HG03575 (cell line): Measurements from ENCODE around the gene CR1L.
"Not testable (repeated sequence)": the region's sequence is repeated elsewhere in the genome, so short reads cannot be mapped to it uniquely, and the experiment has no call there.

Experiments
- ATAC-seq: cut with Tn5 transposase; IDR thresholded peaks from one replicate; pipeline ENCODE4 v1.9.1; 2021; ENCODE audit not compliant: unreplicated experiment, insufficient number of reproducible peaks, low FRiP score; ENCODE audit errors: extremely low read depth

Gene CR1L

DNA sequence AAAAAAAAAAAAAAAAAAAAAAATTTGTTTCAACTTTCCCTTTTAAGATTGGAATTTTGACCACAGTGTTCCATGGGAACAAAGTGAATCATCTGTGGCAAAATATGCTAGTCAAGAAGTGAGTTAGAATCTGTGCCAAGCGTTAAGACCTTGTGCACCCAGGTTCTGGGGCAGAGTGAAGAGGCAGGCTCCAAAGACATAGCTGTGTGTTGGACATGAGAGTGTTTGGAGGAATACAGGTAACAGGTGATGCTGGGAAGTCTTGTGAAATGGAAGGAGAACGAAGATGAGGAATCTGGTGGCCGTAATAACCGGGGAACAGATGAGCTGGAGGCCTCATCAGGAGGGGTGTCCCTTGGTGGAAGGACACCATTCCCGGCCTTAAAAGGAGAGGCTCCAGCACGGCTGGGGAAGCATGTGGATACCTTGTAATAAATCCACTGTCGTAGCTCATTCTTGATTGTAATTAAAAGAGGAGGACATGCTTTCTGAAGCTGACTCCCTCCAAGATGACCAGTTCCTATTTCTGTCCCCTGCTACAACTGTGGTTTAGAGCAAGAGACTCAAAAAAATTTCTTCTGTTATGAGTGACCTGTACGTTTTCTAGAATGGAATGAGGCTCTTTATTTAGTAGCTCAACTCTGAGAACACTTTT lies 92.7 kb downstream of the CR1L start:
- ATAC-seq = not testable (repeated sequence)

DNA sequence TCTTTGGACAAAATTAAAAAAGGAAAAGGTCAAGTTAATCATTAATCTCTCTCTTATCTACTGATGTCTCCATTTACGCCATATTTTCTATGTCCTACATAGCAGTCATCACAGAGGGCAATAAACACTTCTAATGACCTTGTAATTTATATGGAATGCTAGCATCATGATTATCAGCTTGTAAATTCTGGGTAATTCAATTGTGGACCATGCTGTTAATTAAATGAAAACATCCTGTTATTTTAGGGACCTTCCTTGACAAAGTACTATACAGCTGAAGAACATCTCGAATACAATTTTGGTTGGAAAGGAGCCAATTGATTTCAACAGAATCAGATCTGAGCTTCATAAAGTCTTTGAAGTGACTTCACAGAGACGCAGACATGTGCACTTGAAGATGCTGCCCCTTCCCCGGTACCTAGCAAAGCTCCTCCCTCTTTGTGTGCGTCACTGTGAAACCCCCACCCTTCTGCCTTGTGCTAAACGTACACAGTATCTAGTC lies 93.3 kb downstream of the CR1L start:
- not testable (repeated sequence) for ATAC-seq

DNA sequence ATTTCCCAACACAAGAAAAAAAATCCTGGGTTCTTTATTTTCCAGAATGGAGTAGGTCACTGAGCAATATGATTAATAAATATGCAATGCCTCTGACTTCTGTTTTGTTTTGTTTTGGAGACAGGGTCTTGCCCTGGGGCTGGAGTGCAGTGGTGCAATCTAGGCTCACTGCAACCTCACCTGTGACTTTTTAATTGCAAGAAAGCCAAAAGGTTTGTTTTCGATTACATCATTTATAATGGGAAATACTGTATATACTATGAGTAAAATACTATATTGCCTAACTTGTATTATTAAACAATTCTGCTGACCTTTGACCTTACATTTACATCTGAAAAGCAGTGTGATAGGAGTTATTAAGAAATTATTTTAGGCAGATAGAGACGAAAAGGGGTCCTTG lies 95.3 kb downstream of the CR1L start:
- ATAC-seq = no peak

DNA sequence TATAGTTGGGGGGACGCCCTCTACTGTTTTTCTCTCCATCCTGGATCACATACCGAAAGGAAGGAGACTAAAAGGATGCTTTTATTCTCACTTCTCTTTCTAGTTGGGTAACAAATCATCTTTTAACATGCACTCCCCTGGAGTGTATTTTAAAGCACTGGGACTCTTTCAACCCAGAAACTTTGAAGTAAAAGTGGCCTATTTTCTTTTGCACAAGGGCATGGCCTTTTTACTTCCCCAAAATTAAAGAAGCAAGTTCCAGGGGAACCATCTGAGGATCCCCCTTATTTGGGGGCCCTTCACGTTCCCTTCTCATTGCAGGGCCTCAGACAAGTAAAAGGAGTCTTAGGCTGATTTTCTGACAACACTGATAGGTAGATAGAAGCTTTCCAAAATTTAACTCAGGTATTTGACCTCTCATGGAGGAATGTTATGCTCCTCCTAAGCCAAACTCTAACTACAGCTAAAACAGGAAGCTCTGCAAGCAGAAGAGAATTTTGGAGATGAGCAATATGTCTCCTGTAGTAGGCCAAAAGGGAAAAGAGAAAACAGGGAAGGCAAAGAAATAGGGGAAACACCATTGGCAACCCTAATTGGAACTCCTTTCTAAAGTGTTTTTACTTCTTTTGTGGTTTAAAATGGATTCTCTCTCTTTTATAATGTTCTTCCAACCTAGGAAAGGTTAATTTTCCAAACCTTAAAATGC lies 98.1 kb downstream of the CR1L start:
- ATAC-seq = no peak

DNA sequence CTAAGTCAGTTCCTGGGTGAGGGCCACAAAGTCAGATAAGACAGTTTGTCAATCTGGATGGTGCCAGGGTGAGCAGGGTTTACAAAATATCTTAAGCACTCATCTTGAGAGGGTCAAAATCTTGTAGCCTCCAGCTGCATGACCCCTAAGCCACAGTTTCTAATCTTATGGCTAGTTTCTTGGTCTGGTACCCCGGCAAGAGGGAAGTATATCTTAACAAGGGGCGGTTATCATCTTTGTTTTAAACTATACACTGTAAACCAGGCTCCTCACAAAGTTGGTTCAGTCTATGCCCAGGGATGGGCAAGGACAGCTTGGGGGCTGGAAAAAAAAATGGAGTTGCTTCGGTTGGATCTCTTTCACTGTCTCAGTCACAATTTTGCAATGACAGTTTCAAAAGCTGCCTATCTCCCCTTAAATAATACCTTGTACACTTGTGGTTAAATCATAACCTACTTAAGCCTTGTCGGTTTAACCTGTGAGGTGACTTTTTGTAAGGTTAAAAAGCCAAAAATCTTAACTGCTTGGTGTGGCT lies 99.1 kb downstream of the CR1L start:
- ATAC-seq = no peak

DNA sequence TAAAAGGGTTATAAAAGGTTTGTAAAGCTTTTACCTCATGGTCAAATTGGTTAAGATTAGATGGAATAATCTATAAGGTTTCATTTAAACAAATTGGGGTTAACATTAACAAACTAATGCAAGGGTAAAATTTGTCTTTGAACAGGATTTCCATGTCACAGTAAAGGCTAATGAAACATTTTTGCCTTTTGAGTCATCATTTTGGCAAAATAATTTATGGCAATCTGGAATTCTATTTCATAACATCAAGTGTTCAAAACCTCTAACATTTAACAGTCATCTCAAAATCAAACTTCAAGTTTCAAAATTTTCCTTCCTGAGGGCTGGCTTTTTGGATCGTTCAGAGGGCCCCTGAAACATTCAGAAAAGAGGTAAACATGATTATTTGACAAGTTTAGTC lies 100.4 kb downstream of the CR1L start:
- ATAC-seq = no peak

DNA sequence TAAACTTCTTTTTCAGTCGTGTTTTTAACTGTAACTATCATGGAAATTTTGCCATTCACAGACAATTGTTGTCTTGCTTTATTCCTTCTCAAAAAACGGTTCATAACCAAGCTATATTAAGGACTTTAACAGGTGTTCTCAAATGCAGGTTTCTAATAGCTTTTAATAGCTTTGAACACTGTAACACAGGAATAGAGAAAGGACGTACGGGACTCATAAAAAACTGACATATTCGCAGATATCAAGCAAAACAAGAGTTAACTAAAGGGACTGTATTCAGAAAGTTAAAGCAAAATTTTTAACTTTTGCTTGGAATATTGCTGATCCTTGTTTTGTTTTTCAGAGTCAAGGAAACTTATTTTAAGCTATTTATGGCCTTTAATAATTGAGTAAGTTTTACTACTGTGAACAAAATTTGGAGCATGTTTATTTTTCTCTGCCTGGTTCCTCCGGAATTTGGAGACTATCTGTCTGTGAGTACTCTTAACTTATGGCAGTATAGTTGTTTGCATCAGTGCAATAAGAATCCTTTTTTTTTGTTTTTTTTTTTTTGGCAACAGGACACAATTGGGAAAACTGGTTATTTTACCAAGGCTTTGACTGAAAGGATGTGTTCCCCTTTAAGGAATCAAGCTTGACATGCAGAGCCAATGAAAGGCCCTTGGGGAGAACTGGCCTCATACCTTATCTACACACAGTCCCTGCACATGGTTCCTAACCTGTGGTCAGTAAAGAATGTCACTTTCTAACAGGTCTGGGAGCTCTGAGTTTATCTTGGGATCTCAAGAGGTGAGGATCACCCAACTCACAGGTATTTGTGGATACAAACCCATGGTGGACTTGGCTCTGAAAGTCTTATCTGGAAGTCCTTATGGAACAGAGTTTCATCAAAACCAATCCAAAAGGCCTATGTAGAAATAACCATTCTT lies 101.2 kb downstream of the CR1L start:
- no peak for ATAC-seq

DNA sequence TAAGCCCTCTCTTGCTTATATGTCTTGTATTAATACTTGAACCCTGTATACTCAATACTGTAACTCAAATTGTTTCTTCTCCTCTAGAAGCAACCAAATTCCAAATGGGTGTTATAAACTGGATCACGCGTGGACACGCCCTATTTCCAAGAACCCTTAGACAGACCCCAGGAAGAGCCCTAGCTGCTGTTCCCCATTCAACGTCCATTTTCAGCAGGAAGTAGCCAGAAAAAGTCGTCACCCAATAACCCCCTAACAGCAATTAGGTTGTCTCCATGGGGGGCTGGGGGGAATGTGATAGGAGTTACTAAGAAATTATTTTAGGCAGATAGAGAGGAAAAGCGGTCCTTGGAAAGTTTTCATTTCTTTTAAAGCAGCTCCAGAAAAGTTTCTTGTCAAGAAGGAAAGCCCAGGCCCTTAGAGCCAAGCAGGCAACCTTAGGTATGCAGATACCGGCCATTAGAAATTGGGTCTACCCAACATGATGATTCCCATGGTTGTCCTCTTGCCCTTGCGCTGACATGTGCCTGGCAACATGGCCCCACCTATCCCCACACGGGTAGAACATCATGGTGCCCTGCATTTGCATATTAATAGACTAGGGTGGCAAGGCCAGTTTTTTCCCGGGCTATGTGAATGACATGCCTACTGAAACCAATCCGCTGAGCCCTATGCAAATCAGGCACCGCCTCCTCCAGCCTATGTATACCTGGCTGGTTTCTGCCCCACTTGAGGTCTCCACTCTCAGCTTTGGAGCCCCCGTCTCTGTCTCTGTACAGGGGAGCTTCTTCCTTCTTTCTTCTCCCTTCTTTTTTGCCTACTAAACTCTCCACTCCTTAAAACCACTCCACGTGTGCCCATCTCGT lies 102.9 kb downstream of the CR1L start:
- no peak for ATAC-seq

DNA sequence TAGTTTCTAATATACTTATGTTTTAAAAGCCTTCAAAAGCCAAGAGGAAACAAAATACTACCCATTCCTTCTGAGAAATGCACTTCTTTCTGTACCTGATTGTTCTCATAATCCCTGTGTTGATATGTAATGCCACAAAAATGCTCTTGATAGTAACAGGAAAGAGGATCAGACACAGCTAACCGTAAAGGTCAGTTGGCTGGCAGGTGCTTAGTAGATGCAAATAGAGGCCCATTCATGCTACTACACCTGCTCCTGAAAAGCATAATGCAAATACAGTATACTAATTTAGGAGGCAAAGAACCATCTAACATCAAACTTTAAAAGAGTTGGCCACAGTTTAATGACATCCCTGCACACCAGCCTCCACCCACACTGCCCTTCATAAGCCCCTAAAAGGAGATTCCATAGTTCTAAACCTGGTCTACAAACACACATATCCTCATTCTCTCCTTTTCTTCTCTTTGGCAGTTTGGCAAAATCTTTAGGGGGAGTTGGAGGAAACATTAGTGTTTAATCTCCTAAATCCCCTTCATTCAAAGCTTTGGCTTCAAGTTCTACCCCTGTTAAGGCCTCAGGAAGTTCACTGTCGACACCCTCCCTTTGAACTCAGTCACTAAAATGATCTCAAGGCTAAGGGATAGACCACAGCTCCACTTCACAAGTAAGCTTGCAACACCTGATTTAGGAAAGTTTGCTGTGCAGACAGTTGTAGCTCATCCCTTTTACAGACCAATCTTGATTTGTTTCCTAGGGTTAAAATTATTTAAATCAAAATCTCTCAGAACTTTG lies 104.0 kb downstream of the CR1L start:
- no peak for ATAC-seq

DNA sequence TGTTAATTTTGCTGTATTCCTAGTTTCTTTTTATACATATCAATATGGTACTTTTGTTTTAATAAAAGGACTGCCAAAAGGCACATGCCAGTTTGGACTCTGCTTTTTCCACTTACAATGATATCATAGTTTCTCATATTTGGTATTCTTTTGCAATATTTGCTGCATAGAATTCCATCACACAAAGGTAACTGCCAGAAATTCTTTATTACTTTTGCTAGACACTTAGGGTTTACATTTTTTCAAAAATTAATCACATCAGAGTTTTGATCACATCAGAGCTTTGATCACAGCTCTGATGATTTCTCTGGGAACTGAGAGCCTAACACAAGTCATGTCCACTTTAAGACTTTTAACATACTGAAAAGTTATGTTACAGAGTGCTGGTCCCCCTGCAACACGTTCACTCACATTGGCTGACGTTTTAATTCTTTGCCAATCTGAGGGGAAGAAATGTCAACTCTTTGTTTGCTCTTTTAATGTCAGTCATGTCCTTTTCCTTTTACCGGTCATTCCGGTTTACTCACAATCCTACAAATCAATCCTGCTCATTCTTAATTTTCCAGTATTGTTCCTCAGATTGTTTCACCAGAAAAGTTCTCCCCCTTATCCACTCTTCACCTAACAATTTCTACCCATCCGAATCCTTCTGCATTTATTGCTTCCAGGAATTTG lies 105.8 kb downstream of the CR1L start:
- no peak for ATAC-seq

DNA sequence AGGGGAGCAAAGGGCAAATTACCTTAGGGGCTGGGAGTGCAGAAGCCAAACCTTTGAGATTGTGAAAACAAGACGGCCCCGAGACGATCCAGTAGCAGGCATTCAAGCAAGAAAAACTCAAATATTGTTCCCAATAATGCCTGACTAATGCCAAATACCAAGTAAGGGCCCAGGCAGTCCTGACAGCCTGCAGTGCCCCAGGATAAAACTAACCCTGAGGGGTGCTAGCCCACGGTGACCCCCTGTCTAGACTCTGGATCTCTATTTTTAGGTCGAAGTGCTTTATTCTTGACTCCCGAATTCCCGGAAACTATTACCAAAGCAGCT lies 106.5 kb downstream of the CR1L start:
- ATAC-seq = not testable (repeated sequence)

DNA sequence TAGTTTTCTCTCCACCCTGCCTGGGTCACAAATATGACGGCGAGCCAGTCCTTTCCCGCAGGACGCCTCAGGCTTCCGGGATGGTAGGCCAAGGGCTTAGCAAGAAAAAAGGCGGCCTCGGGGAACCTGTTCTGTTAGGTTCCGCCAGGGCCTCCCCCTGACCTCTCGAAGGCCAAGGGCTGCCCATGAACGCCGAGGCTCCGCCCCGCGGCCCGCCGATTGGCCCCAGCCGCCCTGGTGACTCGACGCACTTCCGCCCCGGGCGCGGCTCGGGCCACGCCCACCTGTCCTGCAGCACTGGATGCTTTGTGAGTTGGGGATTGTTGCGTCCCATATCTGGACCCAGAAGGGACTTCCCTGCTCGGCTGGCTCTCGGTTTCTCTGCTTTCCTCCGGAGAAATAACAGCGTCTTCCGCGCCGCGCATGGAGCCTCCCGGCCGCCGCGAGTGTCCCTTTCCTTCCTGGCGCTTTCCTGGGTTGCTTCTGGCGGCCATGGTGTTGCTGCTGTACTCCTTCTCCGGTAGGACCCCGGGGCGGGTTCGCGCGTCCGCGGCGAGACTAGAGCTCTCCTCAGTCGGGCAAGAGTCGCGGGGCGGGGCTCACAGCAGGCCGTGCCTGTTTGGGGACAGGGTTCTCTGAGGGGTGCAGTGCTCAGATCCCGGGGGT lies 107.0 kb downstream of the CR1L start, which contains the start of gene CD46:
Gene CD46 (plus strand): TSS at position 265 of the 666 bp plus-strand sequence. CDS start 159 bp downstream, at position 424.
- ATAC-seq = peak; percentile 55

DNA sequence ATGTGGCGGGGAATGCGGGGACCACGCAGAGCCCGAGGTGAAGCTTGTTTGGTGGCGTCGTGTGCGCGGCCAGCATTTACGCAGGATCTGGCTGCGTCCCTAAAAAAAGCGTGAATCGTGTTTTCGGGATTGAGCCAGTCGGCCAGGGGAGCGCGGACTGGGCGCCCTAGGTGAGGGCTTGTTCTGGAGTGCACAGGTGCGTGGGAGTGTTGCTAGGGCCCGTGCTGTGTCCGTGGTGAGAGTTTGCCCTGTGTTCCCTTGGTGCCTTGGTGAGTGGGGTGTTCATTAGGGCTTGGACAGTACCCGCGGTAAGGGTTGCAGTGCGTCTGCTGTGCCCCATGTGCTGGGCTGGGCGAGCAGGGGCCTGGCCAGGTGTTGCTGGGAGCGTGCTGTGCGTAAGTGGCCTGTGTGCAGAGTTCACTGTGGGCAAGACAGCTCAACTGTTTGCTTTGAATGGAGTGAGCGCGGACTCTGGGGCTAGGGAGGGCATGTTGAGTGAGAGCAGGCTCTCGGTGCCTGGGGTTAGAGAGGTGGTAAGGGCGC lies 107.6 kb downstream of the CR1L start:
- no peak for ATAC-seq

DNA sequence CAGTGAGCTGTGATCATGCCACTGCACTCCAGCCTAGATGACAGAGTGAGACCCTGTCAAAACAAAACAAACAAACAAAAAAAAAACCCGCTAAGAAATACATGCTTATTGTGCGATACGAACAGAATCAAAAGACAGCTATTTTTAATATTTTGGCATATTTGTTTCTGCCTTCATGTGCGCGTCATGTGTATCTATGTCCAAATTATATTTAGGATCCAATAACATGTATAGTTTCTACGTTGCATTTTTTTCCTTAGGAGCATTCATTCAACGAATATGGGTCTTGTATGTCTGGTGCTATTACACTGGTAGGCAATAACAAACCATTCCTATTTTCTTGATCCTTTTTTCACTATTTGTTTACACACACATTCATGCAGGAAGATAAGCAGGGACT lies 108.7 kb downstream of the CR1L start:
- ATAC-seq = no peak

DNA sequence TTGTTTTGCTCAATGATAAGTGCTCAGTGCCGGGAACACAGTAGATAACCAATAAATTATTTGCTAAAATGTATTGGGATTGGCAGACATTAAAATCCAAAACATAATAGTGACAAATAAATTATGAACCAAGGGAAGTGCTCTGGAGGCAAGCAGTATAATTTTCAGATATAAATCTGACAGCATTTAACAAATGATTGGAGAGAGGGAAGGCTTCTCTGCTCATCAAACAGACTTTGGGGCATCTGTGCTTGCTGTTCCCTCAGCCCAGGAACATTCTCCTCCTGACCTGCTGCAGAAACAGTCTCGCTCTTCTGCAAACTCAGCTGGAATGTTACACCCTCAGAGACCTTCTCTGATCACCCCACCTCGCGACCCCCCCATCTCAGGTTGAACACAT lies 109.1 kb downstream of the CR1L start:
- ATAC-seq = no peak

DNA sequence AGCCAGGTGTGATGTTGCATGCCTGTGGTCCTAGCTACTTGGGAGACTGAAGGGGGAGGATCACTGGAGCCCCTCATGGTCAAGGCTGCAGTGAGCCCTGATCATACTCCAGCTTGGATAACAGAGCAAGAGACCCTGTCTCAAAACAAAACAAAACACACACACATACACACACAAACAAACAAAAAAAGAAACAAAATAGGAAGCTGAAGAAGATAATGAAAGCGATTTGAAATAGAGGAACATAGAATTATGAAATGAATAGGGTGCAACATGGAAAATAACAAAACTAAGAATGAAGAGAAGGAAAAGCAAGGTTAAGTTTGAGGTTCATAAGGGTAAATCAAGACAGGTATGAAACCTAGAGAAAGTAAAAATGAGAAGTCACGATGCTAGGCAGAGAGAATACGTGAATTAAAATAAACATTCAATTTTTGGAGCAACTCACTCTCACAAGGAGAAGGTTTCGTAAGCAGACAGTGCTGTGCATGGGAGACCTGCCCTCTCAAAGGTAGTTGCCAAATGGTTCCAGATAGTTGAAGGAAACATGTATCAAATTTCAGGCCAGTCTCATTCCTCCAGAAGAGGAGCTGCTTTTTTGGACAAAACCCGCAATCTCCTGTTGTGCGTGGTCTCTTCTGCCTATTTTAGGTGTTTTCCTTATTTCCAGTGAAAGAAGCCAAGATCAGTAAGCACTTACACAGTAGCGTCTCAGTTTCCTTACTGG lies 110.2 kb downstream of the CR1L start:
- ATAC-seq = no peak
